Thyroid gland (tissue), 4 donors: ENCODE data around the gene LRRC4C. TPM values are rescaled to one million over a fixed set of nuclear protein-coding genes. Genes with fewer than 3 reads are reported as not detected.
A peak's percentile ranks its signal among the peaks of the same experiment; 100 is the strongest.

Experiments used
- DNase-seq, 2 donors: peaks; one replicate each; pipeline ENCODE4 v3.0.0-alpha.2; 2019
- H3K27ac ChIP-seq, 3 donors: fragments of 200-600 bp; sonication (generic); 1 replicate in 2 of 3; 2 replicates in 1 of 3; pipeline ENCODE4 v1.5.1; 2016 to 2019; ENCODE audit warnings: mild to moderate bottlenecking in 1 of 3, moderate library complexity in 1 of 3
- H3K27me3 ChIP-seq: fragments of 200-600 bp; sonication (generic); one replicate; pipeline ENCODE4 v1.5.1; 2019
- H3K36me3 ChIP-seq, 2 donors: fragments of 200-600 bp; sonication (generic); one replicate each; pipeline ENCODE4 v1.5.1; 2016 to 2019
- H3K4me1 ChIP-seq, 2 donors: fragments of 200-600 bp; sonication (generic); one replicate each; pipeline ENCODE4 v1.5.1; 2017 to 2019
- H3K4me3 ChIP-seq, 3 donors: fragments of 200-600 bp; sonication (generic); replicated peaks in 1 of 3; 1 replicate in 2 of 3; 2 replicates in 1 of 3; pipeline ENCODE4 v1.5.1; 2016; ENCODE audit warnings: mild to moderate bottlenecking in 1 of 3
- H3K9me3 ChIP-seq: fragments of 200-600 bp; sonication (generic); one replicate; pipeline ENCODE4 v1.5.1; 2017
- POLR2A ChIP-seq, 2 donors: fragments of 450-650 bp; IDR thresholded peaks; one replicate each; pipeline ENCODE4 v1.6.1; 2017; ENCODE audit warnings: antibody characterized with exemption in 2 of 2, mild to moderate bottlenecking in 2 of 2, moderate library complexity in 1 of 2
- WGBS, 2 donors: methylation state at CpG; one replicate each; pipeline ENCODE4 v1.1.5; 2017; 5-methylcytosine and 5-hydroxymethylcytosine counted together
- intact Hi-C: fragments of 100-400 bp; cut with DNase I; formaldehyde crosslinking; loops from one replicate; pipeline ENCODE4 v1.15.1; 2023
- total RNA-seq, 4 donors: library from RNA; depleted of rRNA; stranded (reverse); fragments of >200 nt; gene quantifications; one replicate each; pipeline ENCODE4 v1.2.3, GENCODE V29; 2016
- TF ChIP-seq, protein P1 (sequence below), 6 experiments: fragments of 200-600 bp in 3 of 6; fragments of 450-650 bp in 3 of 6; sonication (generic) in 3 of 6; IDR thresholded peaks; one replicate each; pipeline ENCODE4 v1.5.1; 2016 to 2019; ENCODE audit warnings: antibody characterized with exemption in 6 of 6, mild to moderate bottlenecking in 2 of 6, inconsistent platforms in 1 of 6, moderate library complexity in 1 of 6

The LRRC4C gene
- total RNA-seq, 4 donors from 2014 or later = 4.6 to 13.9 (median 7.8) TPM

- no peak overlapping the region for H3K27ac ChIP-seq
- H3K27me3 ChIP-seq = no peaks in the 10 kb centered on the region
- H3K4me1 ChIP-seq = no peaks in the 10 kb centered on the region
- no peak for TF ChIP-seq POLR2A (IDR thresholded peaks at IDR 0.05)
- TF ChIP-seq, protein P1, sequence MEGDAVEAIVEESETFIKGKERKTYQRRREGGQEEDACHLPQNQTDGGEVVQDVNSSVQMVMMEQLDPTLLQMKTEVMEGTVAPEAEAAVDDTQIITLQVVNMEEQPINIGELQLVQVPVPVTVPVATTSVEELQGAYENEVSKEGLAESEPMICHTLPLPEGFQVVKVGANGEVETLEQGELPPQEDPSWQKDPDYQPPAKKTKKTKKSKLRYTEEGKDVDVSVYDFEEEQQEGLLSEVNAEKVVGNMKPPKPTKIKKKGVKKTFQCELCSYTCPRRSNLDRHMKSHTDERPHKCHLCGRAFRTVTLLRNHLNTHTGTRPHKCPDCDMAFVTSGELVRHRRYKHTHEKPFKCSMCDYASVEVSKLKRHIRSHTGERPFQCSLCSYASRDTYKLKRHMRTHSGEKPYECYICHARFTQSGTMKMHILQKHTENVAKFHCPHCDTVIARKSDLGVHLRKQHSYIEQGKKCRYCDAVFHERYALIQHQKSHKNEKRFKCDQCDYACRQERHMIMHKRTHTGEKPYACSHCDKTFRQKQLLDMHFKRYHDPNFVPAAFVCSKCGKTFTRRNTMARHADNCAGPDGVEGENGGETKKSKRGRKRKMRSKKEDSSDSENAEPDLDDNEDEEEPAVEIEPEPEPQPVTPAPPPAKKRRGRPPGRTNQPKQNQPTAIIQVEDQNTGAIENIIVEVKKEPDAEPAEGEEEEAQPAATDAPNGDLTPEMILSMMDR (IDR thresholded peaks at IDR 0.05) = no peak
- 80 to 84% methylated on average over 3 of the region's 3 CpGs for WGBS, 2 donors
- DNase-seq = no peak
- no peak overlapping the region for H3K4me3 ChIP-seq
- H3K9me3 ChIP-seq = no peaks in the 10 kb centered on the region
- no peaks in the 10 kb centered on the region for H3K36me3 ChIP-seq
- intact Hi-C loops = no loop called here
Measured at GRCh38 chr11:40132912-40133311, 1326.5 kb downstream of the LRRC4C start.

DNA sequence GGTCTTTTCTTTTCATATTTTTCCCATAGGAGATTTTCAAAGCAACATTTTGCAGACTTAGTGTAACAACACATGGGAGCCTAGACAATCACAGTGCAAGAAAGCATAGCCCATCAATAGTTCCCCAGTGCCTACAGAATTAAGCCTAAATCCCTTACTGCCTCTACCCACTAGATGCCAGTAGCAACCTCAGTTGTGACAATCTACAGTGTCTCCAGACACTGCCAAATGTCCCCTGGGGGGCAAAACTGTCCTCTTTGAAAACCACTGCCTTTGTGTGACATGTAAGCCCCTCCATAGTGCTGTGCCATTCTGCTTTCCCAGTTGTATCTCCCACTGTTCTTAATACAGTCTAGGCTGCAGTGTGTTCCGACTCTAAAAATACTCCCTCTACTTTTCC, 1329.0 kb downstream of the LRRC4C start:
- Histone ChIP-seq H3K27me3 (no peaks in the 10 kb centered on the region), H3K4me3 (no peak overlapping the region), H3K27ac (no peak overlapping the region), H3K36me3 (no peaks in the 10 kb centered on the region), H3K9me3 (no peaks in the 10 kb centered on the region), H3K4me1 (no peaks in the 10 kb centered on the region)
- no peak for TF ChIP-seq POLR2A (IDR thresholded peaks at IDR 0.05)
- TF ChIP-seq, protein P1 (IDR thresholded peaks at IDR 0.05) = no peak
- 85 to 94% methylated on average over 1 of the region's 1 CpG for WGBS, 2 donors
- intact Hi-C loops = no loop called here
- no peak for DNase-seq

DNA sequence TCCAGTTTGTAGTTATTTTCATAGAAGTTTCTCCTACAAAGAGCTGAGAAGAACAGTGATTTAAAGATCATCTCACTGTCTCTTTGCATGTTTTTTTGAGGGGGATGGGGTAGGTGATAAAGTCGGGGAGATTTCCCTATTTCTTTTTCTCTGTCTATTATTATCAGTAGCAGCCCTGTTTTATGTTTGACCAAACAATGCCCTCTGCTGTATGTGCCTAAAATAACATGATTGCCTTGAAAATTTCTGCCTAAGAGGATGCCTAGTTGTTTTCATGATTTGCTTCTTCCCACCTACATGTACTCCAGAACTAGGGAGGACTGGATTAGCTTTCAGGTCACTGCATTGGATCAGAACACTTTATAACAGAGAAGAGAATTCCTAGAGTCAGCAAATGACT, 1330.2 kb downstream of the LRRC4C start:
- TF ChIP-seq, protein P1 (IDR thresholded peaks at IDR 0.05) = peak in 3 of 6 experiments; percentile 47 to 55 (median 48)
- no peak for TF ChIP-seq POLR2A (IDR thresholded peaks at IDR 0.05)
- no peak overlapping the region for H3K27ac ChIP-seq
- intact Hi-C loops = no loop called here
- H3K4me1 ChIP-seq = no peaks in the 10 kb centered on the region
- H3K27me3 ChIP-seq = no peaks in the 10 kb centered on the region
- H3K4me3 ChIP-seq = no peak overlapping the region
- no peaks in the 10 kb centered on the region for H3K36me3 ChIP-seq
- DNase-seq = no peak
- WGBS, 2 donors = 3 to 4% methylated on average over 1 of the region's 1 CpG
- H3K9me3 ChIP-seq = no peaks in the 10 kb centered on the region

DNA sequence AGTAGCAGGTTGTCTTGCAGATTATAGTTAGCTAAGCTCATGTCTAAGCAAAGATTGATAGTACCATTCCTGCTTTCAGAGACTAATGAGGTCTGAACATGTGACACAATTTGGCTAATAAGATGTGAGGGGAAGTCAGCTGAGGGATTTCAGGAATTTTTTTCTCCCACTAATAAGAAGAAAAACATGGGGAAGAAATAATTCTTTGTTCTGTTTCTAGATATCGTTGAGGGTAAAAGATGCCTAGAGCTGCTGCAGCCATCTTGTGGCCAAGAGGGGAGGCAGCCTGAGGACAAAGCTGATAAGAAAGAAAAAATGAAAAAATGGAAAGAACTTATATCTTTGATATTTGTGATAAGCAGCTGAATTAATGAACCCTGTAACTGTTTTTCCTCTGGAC, 1334.4 kb downstream of the LRRC4C start:
- Histone ChIP-seq H3K27ac (no peak overlapping the region), H3K9me3 (no peaks in the 10 kb centered on the region), H3K36me3 (no peaks in the 10 kb centered on the region), H3K4me1 (no peaks in the 10 kb centered on the region), H3K27me3 (no peaks in the 10 kb centered on the region), H3K4me3 (no peak overlapping the region)
- DNase-seq = no peak
- 35 to 40% methylated on average over 1 of the region's 1 CpG for WGBS, 2 donors
- TF ChIP-seq POLR2A (IDR thresholded peaks at IDR 0.05) = no peak
- TF ChIP-seq, protein P1 (IDR thresholded peaks at IDR 0.05) = peak in 2 of 6 experiments; percentile 9 to 20
- intact Hi-C loops = no loop called here

DNA sequence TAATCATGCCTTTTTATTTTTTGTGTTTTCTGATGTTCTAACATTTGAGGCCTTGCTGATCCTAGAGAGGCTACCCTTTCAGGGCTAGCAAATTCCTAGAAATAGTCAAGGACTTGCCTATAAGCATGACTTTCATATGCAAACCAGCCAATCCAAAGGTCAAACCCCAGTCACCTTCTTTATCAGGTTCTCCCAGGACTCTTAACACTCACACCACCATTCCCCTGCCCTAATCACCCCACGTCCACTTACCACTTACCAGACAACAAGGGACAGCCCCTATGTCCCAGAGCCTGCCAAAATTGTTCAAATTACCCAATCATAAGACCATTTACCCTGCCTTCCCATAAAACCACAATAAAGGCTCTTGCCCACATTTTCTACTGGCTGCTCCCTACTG, 1339.8 kb downstream of the LRRC4C start:
- DNase-seq = no peak
- Histone ChIP-seq H3K27ac (no peak overlapping the region), H3K4me3 (no peak overlapping the region), H3K4me1 (no peaks in the 10 kb centered on the region), H3K27me3 (no peaks in the 10 kb centered on the region), H3K9me3 (no peaks in the 10 kb centered on the region), H3K36me3 (no peaks in the 10 kb centered on the region)
- 82 to 88% methylated on average over 1 of the region's 1 CpG for WGBS, 2 donors
- intact Hi-C loops = no loop called here
- TF ChIP-seq POLR2A (IDR thresholded peaks at IDR 0.05) = no peak
- TF ChIP-seq, protein P1 (IDR thresholded peaks at IDR 0.05) = no peak
